ENCODE results near the gene CCDC69.

The CCDC69 gene

DNA sequence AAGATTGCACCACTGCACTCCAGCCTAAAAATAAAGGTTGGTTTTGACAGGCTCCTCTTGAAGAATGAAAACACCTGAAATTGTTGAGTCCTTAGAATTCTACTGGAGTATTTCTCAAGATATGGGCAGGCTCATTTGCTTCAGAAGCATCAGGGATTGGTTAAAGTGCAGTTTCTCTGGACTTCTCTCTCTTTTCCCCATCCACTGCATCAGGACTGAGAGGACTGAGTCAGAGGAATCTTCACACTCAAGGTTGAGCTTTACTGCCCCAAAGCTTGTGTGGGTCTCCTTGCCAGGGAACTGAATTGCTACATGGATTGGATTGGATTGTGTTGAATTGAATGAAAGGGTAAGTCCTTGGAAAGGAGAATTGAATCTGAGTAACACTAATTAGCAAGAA is 7.5 kb upstream of the CCDC69 start:
- Histone ChIP-seq H3K9me3 (no peaks in the 10 kb centered on the region), H3K4me1 (ENCODE audit: control insufficient read depth in 1 of 2, insufficient read depth in 1 of 2, low read depth in 1 of 2, low read length in 1 of 2) (peaks cover 22 to 27% of the 10 kb centered on the region in 2 experiments), H3K36me3 (no peaks in the 10 kb centered on the region), H3K4me3 (ENCODE audit: low read depth in 1 of 2, low read length in 1 of 2) (no peak overlapping the region), H3K27me3 (no peaks in the 10 kb centered on the region), H3K27ac (no peak overlapping the region)
- TF ChIP-seq CTCF (IDR thresholded peaks at IDR 0.05): no peak

DNA sequence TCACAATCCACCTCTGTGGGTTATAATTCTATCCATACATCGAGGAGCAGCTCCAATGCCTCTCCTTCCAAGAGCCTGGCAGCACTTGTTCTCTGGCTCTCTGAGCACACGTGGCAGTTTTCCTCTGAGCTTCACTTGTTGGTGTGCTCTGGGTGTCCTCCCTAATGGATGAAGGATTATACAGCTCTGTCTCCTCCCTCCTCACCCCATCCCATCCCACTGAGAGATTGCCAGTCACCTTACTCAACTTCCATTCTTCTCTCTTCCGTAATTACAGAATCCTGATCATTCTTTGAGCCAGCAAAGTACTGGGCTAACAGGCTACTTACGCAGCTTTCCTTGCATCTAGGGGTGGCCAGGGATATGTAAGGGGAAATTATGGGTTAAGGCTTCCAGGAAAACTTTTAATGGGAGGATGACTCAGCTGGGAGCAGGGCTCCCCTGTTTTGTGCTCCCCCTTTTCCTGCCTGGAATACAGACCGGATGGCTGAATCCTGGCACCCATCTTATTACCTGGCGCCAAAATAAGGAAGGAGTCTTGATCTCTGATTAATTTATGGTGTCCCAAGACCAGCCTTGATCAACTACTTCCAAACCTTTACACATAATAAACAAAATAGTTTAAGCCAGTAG is 6.3 kb upstream of the CCDC69 start:
- no peaks in the 10 kb centered on the region for H3K27me3 ChIP-seq
- H3K27ac ChIP-seq: no peak overlapping the region
- TF ChIP-seq CTCF (IDR thresholded peaks at IDR 0.05): no peak
- no peaks in the 10 kb centered on the region for H3K9me3 ChIP-seq
- H3K36me3 ChIP-seq: no peaks in the 10 kb centered on the region
- peaks cover 16 to 22% of the 10 kb centered on the region in 2 experiments for H3K4me1 ChIP-seq (ENCODE audit: control insufficient read depth in 1 of 2, insufficient read depth in 1 of 2, low read depth in 1 of 2, low read length in 1 of 2)
- H3K4me3 ChIP-seq (ENCODE audit: low read depth in 1 of 2, low read length in 1 of 2): no peak overlapping the region

DNA sequence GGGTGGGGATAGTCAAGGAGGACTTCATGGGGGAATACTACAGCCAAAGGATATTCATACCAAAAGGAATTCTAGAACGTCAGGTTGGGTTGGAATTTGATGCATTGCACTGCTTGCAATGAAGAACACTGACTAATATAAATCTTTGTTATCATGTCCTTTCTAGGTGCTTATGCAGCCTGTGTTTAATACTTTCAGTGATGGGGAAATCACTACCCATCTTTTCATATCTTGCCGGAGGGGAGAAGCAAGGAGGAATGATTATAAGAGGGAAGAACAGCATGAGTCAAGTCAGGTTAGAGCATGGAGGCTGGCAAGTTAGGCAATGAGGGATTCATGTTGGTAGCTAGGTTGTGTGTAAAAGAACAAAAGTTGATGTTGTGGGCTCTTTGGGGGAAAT is 5.1 kb upstream of the CCDC69 start:
- Histone ChIP-seq H3K4me3 (ENCODE audit: low read depth in 1 of 2, low read length in 1 of 2) (no peak overlapping the region), H3K36me3 (no peaks in the 10 kb centered on the region), H3K27ac (no peak overlapping the region), H3K9me3 (no peaks in the 10 kb centered on the region), H3K27me3 (no peaks in the 10 kb centered on the region), H3K4me1 (ENCODE audit: control insufficient read depth in 1 of 2, insufficient read depth in 1 of 2, low read depth in 1 of 2, low read length in 1 of 2) (peaks cover 16 to 22% of the 10 kb centered on the region in 2 experiments)
- TF ChIP-seq CTCF (IDR thresholded peaks at IDR 0.05): no peak

DNA sequence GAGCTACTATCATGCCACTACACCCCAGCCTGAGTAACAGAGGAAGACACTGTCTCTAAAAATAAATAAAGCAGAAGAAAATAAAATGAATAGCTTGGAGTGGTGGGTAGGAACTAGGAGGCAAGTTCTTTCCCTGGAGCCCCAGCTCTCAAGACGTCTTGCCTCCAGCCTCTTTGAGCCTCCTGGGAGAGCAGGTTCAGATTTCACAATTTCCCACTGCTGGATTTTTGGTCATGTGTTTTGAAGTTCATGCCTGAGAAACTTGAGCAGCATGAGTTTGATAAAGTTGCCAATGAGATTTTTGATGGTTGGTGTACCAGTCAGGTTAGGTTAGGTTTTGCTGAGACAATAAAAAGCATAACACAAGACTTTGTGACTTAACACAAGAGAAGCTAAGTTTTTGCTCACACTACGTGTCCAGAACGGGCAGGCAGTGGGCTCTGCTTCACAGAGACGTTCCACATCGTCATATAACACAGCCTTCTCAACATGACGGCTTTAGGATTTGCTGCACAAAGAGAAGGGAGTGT is 4.1 kb upstream of the CCDC69 start:
- H3K27me3 ChIP-seq: no peaks in the 10 kb centered on the region
- no peak overlapping the region for H3K27ac ChIP-seq
- H3K36me3 ChIP-seq: no peaks in the 10 kb centered on the region
- H3K9me3 ChIP-seq: no peaks in the 10 kb centered on the region
- peaks cover 23 to 25% of the 10 kb centered on the region in 2 experiments for H3K4me1 ChIP-seq (ENCODE audit: control insufficient read depth in 1 of 2, insufficient read depth in 1 of 2, low read depth in 1 of 2, low read length in 1 of 2)
- no peak overlapping the region for H3K4me3 ChIP-seq (ENCODE audit: low read depth in 1 of 2, low read length in 1 of 2)
- no peak for TF ChIP-seq CTCF (IDR thresholded peaks at IDR 0.05)

DNA sequence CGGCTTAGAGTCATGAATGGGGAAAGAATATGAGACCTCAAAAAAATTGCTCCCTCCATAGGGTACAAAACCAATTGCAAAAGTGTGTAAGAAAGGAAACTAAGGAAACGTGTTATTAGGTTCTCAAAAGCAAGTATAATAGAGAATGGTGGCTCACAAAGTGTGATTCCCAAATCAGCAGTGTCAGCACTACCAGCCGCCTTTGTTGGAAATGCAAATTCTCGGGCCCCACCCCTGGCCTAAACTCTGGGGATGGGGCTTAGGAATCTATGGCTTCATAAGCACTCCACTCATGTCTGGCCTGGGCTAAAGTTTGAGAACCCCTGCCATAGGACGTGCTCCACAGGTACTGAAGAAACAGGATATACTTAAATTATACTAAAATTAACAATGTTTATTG is 1.6 kb upstream of the CCDC69 start:
- Histone ChIP-seq H3K4me1 (ENCODE audit: control insufficient read depth in 1 of 2, insufficient read depth in 1 of 2, low read depth in 1 of 2, low read length in 1 of 2) (peaks cover 48 to 51% of the 10 kb centered on the region in 2 experiments), H3K36me3 (no peaks in the 10 kb centered on the region), H3K27ac (peak overlapping the region; percentile 100), H3K4me3 (ENCODE audit: low read depth in 1 of 2, low read length in 1 of 2) (no peak overlapping the region), H3K27me3 (no peaks in the 10 kb centered on the region), H3K9me3 (no peaks in the 10 kb centered on the region)
- TF ChIP-seq CTCF (IDR thresholded peaks at IDR 0.05): no peak

Data from neutrophil (primary cell).